Esophagus muscularis mucosa (tissue), 4 donors: Measurements from ENCODE around the gene CIB1. TPM values are rescaled to one million over a fixed set of nuclear protein-coding genes. Genes with fewer than 3 reads are reported as not detected.

Experiments
- DNase-seq: peaks from one replicate; pipeline ENCODE4 v3.0.0-alpha.2; 2017; ENCODE audit errors: extremely low spot score
- H3K27ac ChIP-seq, 4 donors: fragments of 200-600 bp; sonication (generic); replicated peaks in 1 of 4; 1 replicate in 3 of 4; 2 replicates in 1 of 4; pipeline ENCODE4 v1.5.1; 2016 to 2019; ENCODE audit warnings: mild to moderate bottlenecking in 1 of 4
- H3K27me3 ChIP-seq, 4 donors: fragments of 200-600 bp; sonication (generic); one replicate each; pipeline versions ENCODE4 v1.5.1 to v1.6.0; 2016 to 2019
- H3K36me3 ChIP-seq, 4 donors: fragments of 200-600 bp; sonication (generic); one replicate each; pipeline ENCODE4 v1.5.1; 2016 to 2019
- H3K4me1 ChIP-seq, 4 donors: fragments of 200-600 bp; sonication (generic); one replicate each; pipeline ENCODE4 v1.5.1; 2016 to 2019
- H3K4me3 ChIP-seq, 4 donors: fragments of 200-600 bp; sonication (generic); 1 replicate in 2 of 4; 2 replicates in 2 of 4; pipeline ENCODE4 v1.5.1; 2016 to 2019; ENCODE audit warnings: mild to moderate bottlenecking in 4 of 4, moderate library complexity in 1 of 4
- H3K9me3 ChIP-seq, 4 donors: fragments of 200-600 bp; sonication (generic); 1 replicate in 3 of 4; 2 replicates in 1 of 4; pipeline ENCODE4 v1.5.1; 2016 to 2019
- EP300 ChIP-seq: sonication (generic); formaldehyde crosslinking; IDR thresholded peaks from one replicate; pipeline ENCODE4 v1.6.1; 2017; ENCODE audit warnings: antibody characterized with exemption
- POLR2A ChIP-seq: fragments of 450-650 bp; IDR thresholded peaks from one replicate; pipeline ENCODE4 v1.6.1; 2017; ENCODE audit warnings: antibody characterized with exemption, moderate library complexity, mild to moderate bottlenecking, low read depth
- POLR2AphosphoS5 ChIP-seq, 2 donors: sonication (generic); formaldehyde crosslinking; IDR thresholded peaks; one replicate each; pipeline ENCODE4 v1.6.1; 2017; ENCODE audit warnings: antibody characterized with exemption in 2 of 2
- WGBS: methylation state at CpG from one replicate; pipeline ENCODE4 v1.1.5; 2018; 5-methylcytosine and 5-hydroxymethylcytosine counted together
- intact Hi-C: fragments of 100-400 bp; cut with DNase I; formaldehyde crosslinking; loops from one replicate; pipeline ENCODE4 v1.15.1; 2023
- total RNA-seq, 4 donors: library from RNA; depleted of rRNA; stranded (reverse); fragments of >200 nt; gene quantifications; one replicate each; pipeline versions ENCODE4 v1.1.0 to v1.2.1, GENCODE V29; 2016
- TF ChIP-seq, protein P1 (sequence below), 3 experiments: fragments of 200-600 bp in 2 of 3; fragments of 450-650 bp in 1 of 3; sonication (generic) in 2 of 3; IDR thresholded peaks; one replicate each; pipeline ENCODE4 v1.5.1; 2017 to 2019; ENCODE audit warnings: antibody characterized with exemption in 3 of 3, mild to moderate bottlenecking in 2 of 3, moderate library complexity in 1 of 3

Gene CIB1
- total RNA-seq, 4 donors from 2014 or later: 27.2 to 49.0 (median 33.8) TPM

GRCh38 chr15:90217671-90218394 is 15.9 kb downstream of the CIB1 start:
- no peak overlapping the region for H3K4me3 ChIP-seq
- 86% methylated on average over 9 of the region's 9 CpGs for WGBS
- H3K27ac ChIP-seq: peak overlapping the region in 1 of 4 donors; percentile 3
- no peaks in the 10 kb centered on the region for H3K9me3 ChIP-seq
- TF ChIP-seq, protein P1, sequence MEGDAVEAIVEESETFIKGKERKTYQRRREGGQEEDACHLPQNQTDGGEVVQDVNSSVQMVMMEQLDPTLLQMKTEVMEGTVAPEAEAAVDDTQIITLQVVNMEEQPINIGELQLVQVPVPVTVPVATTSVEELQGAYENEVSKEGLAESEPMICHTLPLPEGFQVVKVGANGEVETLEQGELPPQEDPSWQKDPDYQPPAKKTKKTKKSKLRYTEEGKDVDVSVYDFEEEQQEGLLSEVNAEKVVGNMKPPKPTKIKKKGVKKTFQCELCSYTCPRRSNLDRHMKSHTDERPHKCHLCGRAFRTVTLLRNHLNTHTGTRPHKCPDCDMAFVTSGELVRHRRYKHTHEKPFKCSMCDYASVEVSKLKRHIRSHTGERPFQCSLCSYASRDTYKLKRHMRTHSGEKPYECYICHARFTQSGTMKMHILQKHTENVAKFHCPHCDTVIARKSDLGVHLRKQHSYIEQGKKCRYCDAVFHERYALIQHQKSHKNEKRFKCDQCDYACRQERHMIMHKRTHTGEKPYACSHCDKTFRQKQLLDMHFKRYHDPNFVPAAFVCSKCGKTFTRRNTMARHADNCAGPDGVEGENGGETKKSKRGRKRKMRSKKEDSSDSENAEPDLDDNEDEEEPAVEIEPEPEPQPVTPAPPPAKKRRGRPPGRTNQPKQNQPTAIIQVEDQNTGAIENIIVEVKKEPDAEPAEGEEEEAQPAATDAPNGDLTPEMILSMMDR (IDR thresholded peaks at IDR 0.05): no peak
- TF ChIP-seq POLR2A: no peak
- no peak for TF ChIP-seq POLR2AphosphoS5 (IDR thresholded peaks at IDR 0.05)
- TF ChIP-seq EP300: no peak
- intact Hi-C loops: no loop called here
- peaks cover 20 to 42% (median 37%) of the 10 kb centered on the region in 4 donors for H3K4me1 ChIP-seq
- H3K36me3 ChIP-seq: peaks cover 7 to 40% (median 30%) of the 10 kb centered on the region in 4 donors
- no peak for DNase-seq
- H3K27me3 ChIP-seq: no peaks in the 10 kb centered on the region

DNA sequence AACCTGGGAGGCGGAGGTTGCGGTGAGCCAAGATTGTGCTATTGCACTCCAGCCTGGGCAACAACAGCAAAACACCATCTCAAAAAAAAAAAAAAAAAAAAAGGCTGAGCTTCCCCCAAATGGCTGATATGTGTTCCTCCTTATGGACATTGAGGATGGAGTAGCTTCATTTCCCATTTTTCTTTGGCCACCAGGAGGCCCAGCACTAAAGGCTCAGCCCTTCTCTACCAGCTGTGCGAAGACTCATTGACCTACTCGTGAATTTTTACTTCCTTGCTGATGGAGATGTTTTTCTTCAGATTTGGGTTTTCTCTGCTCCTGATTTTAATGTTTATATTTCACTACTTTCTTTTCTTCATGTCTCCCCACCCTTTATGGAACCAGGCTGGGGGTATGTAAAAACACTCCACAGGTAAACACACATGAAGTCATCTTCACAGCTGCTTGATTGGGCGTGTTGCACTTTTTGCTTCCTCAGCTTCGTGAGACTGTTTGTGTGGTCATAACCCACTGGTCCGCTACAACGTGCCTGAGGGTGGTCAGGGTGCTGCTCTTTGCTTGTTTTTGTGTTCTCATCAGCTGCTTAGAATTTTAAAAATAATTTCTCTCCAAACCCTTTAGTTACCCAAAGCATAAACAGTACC is 19.1 kb downstream of the CIB1 start:
- Histone ChIP-seq H3K9me3 (no peaks in the 10 kb centered on the region), H3K27ac (peak overlapping the region in 1 of 4 donors; percentile 6), H3K36me3 (peaks cover 7 to 29% (median 19%) of the 10 kb centered on the region in 4 donors), H3K4me1 (peaks cover 40 to 55% (median 50%) of the 10 kb centered on the region in 4 donors), H3K4me3 (no peak overlapping the region), H3K27me3 (no peaks in the 10 kb centered on the region)
- intact Hi-C loops: no loop called here
- no peak for TF ChIP-seq POLR2AphosphoS5 (IDR thresholded peaks at IDR 0.05)
- TF ChIP-seq, protein P1 (IDR thresholded peaks at IDR 0.05): peak in 2 of 3 experiments; percentile 6 to 35
- DNase-seq: no peak
- 77% methylated on average over 8 of the region's 8 CpGs for WGBS

GRCh38 chr15:90213818-90214204 is 19.9 kb downstream of the CIB1 start:
- Histone ChIP-seq H3K4me3 (no peak overlapping the region), H3K36me3 (peaks cover 7 to 37% (median 21%) of the 10 kb centered on the region in 4 donors), H3K27ac (peak overlapping the region in 1 of 4 donors; percentile 33), H3K9me3 (no peaks in the 10 kb centered on the region), H3K4me1 (peaks cover 37 to 52% (median 45%) of the 10 kb centered on the region in 4 donors), H3K27me3 (no peaks in the 10 kb centered on the region)
- TF ChIP-seq POLR2A: no peak
- no peak for TF ChIP-seq POLR2AphosphoS5 (IDR thresholded peaks at IDR 0.05)
- TF ChIP-seq EP300: no peak
- TF ChIP-seq, protein P1 (IDR thresholded peaks at IDR 0.05): no peak
- 89% methylated on average over 7 of the region's 11 CpGs for WGBS
- intact Hi-C loops: no loop called here
- DNase-seq: no peak

DNA sequence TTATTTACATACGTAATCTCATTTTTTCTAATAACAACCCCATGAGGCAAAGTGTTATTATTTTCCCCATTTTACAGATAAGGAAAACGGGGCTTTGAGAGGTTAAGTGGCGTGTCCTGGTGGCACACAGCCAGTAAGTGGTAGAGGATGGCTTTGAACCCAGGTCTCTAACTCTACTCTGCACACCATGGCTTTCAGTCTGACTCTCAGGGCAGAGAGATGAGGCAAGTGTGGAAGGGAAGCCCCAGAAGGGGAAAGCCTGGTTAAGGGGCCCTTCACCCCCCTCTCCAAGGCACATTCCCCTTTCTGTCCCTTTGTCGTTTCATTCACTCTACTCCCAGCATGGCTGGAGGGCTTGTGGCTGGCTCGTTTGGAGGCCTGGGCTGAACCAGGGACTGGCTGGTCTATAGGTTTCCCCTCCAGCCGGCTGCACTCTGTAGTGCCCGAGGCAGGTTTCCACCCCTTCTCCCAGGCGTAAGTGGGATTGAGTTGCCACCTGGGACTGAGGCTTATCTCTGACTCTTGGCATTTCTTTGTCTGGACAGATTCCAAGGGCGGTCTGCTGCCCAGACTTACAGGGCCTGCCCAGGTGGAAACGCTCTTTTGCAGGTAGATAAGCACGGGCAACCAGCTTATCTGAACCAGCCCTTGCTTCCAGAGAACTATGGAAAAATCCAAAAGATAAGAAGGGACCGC is 20.5 kb downstream of the CIB1 start:
- Histone ChIP-seq H3K4me1 (peaks cover 37 to 52% (median 45%) of the 10 kb centered on the region in 4 donors), H3K36me3 (peaks cover 7 to 32% (median 21%) of the 10 kb centered on the region in 4 donors), H3K27ac (peak overlapping the region in 3 of 4 donors; percentile 28 to 54 (median 33)), H3K9me3 (no peaks in the 10 kb centered on the region), H3K27me3 (no peaks in the 10 kb centered on the region), H3K4me3 (no peak overlapping the region)
- TF ChIP-seq, protein P1 (IDR thresholded peaks at IDR 0.05): no peak
- TF ChIP-seq POLR2AphosphoS5 (IDR thresholded peaks at IDR 0.05) (no peak), POLR2A (no peak), EP300 (no peak)
- intact Hi-C loops: no loop called here
- DNase-seq: no peak
- 78% methylated on average over 8 of the region's 12 CpGs for WGBS
